SK-N-SH (cell line): ENCODE measurements around the gene PRELID3B. TPM values are rescaled to one million over a fixed set of nuclear protein-coding genes. Genes with fewer than 3 reads are reported as not detected.

ENCODE experiments used
- CTCF ChIA-PET: fragments of 300-600, 350-600 bp; formaldehyde crosslinking; extraction: SDS; loops from one replicate; lab custom pipeline; 2021; lab: Yijun Ruan, JAX
- POLR2A ChIA-PET: fragments of 350-600 bp; sonication (Branson Sonifier 250); formaldehyde crosslinking; extraction: SDS; loops from one replicate; lab custom pipeline; 2020; ENCODE audit warnings: antibody characterized with exemption, inconsistent platforms; lab: Yijun Ruan, JAX
- DNase-seq: peaks from one replicate; pipeline ENCODE4 v3.0.0; 2012
- H2AFZ ChIP-seq: fragments of 200-600 bp; sonication (generic); 2 replicates; pipeline ENCODE4 v1.8.1; 2016; ENCODE audit warnings: antibody characterized with exemption, mild to moderate bottlenecking, low read depth
- H3F3A ChIP-seq: fragments of 200-600 bp; sonication (generic); replicated peaks from 2 replicates; pipeline ENCODE3; 2016; ENCODE audit warnings: antibody characterized with exemption, mild to moderate bottlenecking; ENCODE audit not compliant: insufficient read depth
- H3K27ac ChIP-seq, 2 experiments: fragments of 200-500 bp in 1 of 2; fragments of 200-600 bp in 1 of 2; sonication (Bioruptor generic) in 1 of 2; sonication (generic), shearing (Covaris generic) in 1 of 2; 2 replicates each; pipeline versions ENCODE4 v1.5.1 to v1.6.1; 2014 to 2016; ENCODE audit warnings: low read depth in 2 of 2, inconsistent platforms in 1 of 2, low read length in 1 of 2, mild to moderate bottlenecking in 1 of 2, mixed read lengths in 1 of 2
- H3K27me3 ChIP-seq: fragments of 200-600 bp; sonication (generic), shearing (Covaris generic); 2 replicates; pipeline ENCODE4 v1.6.1; 2016; ENCODE audit warnings: mixed run types; ENCODE audit not compliant: insufficient read depth
- H3K36me3 ChIP-seq, 2 experiments: fragments of 200-500 bp in 1 of 2; fragments of 200-600 bp in 1 of 2; sonication (Bioruptor generic) in 1 of 2; sonication (generic) in 1 of 2; replicated peaks in 1 of 2; 2 replicates each; pipeline versions ENCODE3 to v1.5.1; 2014 to 2016; ENCODE audit warnings: low read length in 1 of 2, mild to moderate bottlenecking in 1 of 2; ENCODE audit not compliant: insufficient read depth in 2 of 2, control insufficient read depth in 1 of 2
- H3K4me1 ChIP-seq, 2 experiments: fragments of 200-500 bp in 1 of 2; fragments of 200-600 bp in 1 of 2; sonication (Bioruptor generic) in 1 of 2; sonication (generic), shearing (Covaris generic) in 1 of 2; 2 replicates each; pipeline versions ENCODE4 v1.5.1 to v1.6.1; 2014 to 2016; ENCODE audit warnings: low read depth in 1 of 2, low read length in 1 of 2, mixed run types in 1 of 2; ENCODE audit not compliant: insufficient read depth in 2 of 2, control insufficient read depth in 1 of 2
- H3K4me2 ChIP-seq: fragments of 200-600 bp; sonication (generic), shearing (Covaris generic); 2 replicates; pipeline ENCODE4 v1.6.1; 2017; ENCODE audit warnings: mixed run types
- H3K4me3 ChIP-seq, 2 experiments: fragments of 200-500 bp in 1 of 2; fragments of 200-600 bp in 1 of 2; sonication (Bioruptor generic) in 1 of 2; sonication (generic), shearing (Covaris generic) in 1 of 2; 2 replicates each; pipeline versions ENCODE4 v1.5.1 to v1.8.1; 2014 to 2016; ENCODE audit warnings: low read depth in 2 of 2, inconsistent platforms in 1 of 2, low read length in 1 of 2, mild to moderate bottlenecking in 1 of 2, mixed read lengths in 1 of 2, moderate library complexity in 1 of 2
- H3K79me2 ChIP-seq: fragments of 200-600 bp; sonication (generic); 2 replicates; pipeline ENCODE4 v1.8.1; 2017; ENCODE audit warnings: mild to moderate bottlenecking; ENCODE audit not compliant: insufficient read depth
- H3K9ac ChIP-seq: fragments of 200-600 bp; sonication (generic); 2 replicates; pipeline ENCODE4 v1.6.1; 2017; ENCODE audit warnings: mixed run types
- H3K9me2 ChIP-seq: fragments of 200-600 bp; sonication (generic); 2 replicates; pipeline ENCODE4 v1.6.1; 2017; ENCODE audit warnings: mixed run types
- H3K9me3 ChIP-seq: fragments of 200-600 bp; sonication (generic); 2 replicates; pipeline ENCODE4 v1.6.1; 2017; ENCODE audit warnings: mixed run types, mild to moderate bottlenecking, moderate library complexity
- H4K20me1 ChIP-seq: fragments of 200-600 bp; sonication (generic); 2 replicates; pipeline ENCODE4 v1.6.1; 2017; ENCODE audit warnings: mild to moderate bottlenecking, mixed run types; ENCODE audit not compliant: insufficient read depth
- FOXM1 ChIP-seq: IDR thresholded peaks from 2 replicates; pipeline ENCODE4 v1.4.0; 2012; ENCODE audit warnings: low read depth, mild to moderate bottlenecking
- GABPA ChIP-seq: IDR thresholded peaks from 2 replicates; pipeline ENCODE4 v1.4.0; 2012; ENCODE audit warnings: low read depth, mild to moderate bottlenecking
- JUND ChIP-seq: IDR thresholded peaks from 2 replicates; pipeline ENCODE4 v1.4.0; 2012
- NFIC ChIP-seq: IDR thresholded peaks from 2 replicates; pipeline ENCODE4 v1.4.0; 2012; ENCODE audit warnings: borderline replicate concordance
- POLR2AphosphoS5 ChIP-seq: IDR thresholded peaks from 2 replicates; pipeline ENCODE4 v1.6.1; 2012; ENCODE audit warnings: low read depth, low read length
- RAD21 ChIP-seq: IDR thresholded peaks from 2 replicates; pipeline ENCODE4 v1.6.1; 2012; ENCODE audit warnings: mild to moderate bottlenecking, low read length
- RFX5 ChIP-seq: IDR thresholded peaks from 2 replicates; pipeline ENCODE4 v1.6.1; 2012; ENCODE audit warnings: mild to moderate bottlenecking, improper control_type of control experiment, low read length
- RXRA ChIP-seq: IDR thresholded peaks from 2 replicates; pipeline ENCODE4 v1.4.0; 2012; ENCODE audit warnings: low read depth, mild to moderate bottlenecking, borderline replicate concordance
- SIN3A ChIP-seq: IDR thresholded peaks from 2 replicates; pipeline ENCODE4 v1.6.1; 2012; ENCODE audit warnings: low read depth, mild to moderate bottlenecking, low read length, moderate library complexity, borderline replicate concordance
- TAF1 ChIP-seq: IDR thresholded peaks from 2 replicates; pipeline ENCODE4 v1.6.1; 2012; ENCODE audit warnings: low read depth, mild to moderate bottlenecking, low read length, moderate library complexity, borderline replicate concordance
- TCF12 ChIP-seq: IDR thresholded peaks from 2 replicates; pipeline ENCODE4 v1.4.0; 2012
- WGBS: methylation state at CpG from one replicate; pipeline ENCODE4 v1.1.6; 2017; ENCODE audit warnings: low lambda C conversion rate; 5-methylcytosine and 5-hydroxymethylcytosine counted together
- polyA plus RNA-seq, 3 experiments: library from polyadenylated mRNA; depleted of rRNA; stranded (reverse); fragments of >200 nt; gene quantifications; 2 replicates each; pipeline ENCODE4 v1.2.3, GENCODE V29; 2012
- TF ChIP-seq, protein P1 (sequence below): IDR thresholded peaks from 2 replicates; pipeline ENCODE4 v1.4.0; 2012; ENCODE audit warnings: low read depth, borderline replicate concordance
- TF ChIP-seq, protein P2 (sequence below): fragments of 150-350 bp; IDR thresholded peaks from 2 replicates; pipeline ENCODE4 v1.6.1; 2017; ENCODE audit warnings: antibody characterized with exemption, low read length, low read depth, borderline replicate concordance
- TF ChIP-seq, protein P3 (sequence below): IDR thresholded peaks from 2 replicates; pipeline ENCODE4 v1.4.0; 2012; ENCODE audit warnings: low read depth
- TF ChIP-seq, protein P4 (sequence below): fragments of 200-600 bp; sonication (generic); IDR thresholded peaks from 2 replicates; pipeline ENCODE4 v1.6.1; 2017; ENCODE audit warnings: antibody characterized with exemption, mild to moderate bottlenecking, moderate library complexity

The PRELID3B gene
- polyA plus RNA-seq, 1 of the 3 experiments (the other 2 are of a cell fraction): 20.9 TPM

DNA sequence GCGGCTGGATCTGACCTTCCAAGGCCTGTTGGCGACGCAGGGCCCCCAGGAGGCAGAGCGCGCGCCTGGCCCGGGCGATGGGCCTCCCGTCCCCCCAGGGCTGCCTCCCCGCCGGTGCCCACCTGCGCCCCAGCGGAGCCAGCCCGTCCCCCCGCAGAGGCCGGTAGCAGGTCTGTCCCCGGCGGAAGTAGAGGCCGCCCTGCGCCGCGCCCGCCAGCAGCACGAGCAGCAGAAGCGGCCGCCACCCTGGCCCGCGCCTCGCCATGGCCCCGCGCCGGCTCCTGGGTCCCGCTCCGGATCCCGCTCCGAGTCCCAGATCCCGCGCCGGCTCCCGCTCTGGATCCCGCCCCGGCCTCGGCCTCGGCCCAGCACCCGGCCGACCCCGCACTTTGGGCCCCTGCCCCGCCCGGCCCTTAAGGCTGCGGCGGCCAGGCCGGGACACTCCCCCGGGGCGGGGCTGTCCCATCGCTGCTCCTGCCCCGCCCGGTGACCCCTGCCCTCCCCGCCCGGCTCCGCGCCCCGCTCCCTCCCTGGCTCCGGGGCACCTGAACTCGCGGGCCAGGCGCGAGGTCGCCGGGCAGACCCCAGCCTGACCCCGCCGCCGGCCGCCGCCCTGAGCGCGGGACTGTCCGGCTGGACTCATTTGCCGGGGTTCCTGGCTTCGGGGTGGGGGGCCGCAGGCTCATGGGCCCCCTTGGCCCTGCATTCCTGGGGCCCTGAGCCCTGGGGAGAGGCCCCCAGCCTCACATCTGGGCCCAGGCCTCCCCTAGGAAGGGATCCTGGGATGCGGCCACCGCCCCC, 35.5 kb downstream of the PRELID3B start, which contains the start of gene CTSZ:
Gene CTSZ (minus strand): TSS at position 391 of the 801 bp plus-strand sequence. CDS start 126 bp downstream, at position 265.
- H3K27ac ChIP-seq: no peak within 1 kb of the TSS

DNA sequence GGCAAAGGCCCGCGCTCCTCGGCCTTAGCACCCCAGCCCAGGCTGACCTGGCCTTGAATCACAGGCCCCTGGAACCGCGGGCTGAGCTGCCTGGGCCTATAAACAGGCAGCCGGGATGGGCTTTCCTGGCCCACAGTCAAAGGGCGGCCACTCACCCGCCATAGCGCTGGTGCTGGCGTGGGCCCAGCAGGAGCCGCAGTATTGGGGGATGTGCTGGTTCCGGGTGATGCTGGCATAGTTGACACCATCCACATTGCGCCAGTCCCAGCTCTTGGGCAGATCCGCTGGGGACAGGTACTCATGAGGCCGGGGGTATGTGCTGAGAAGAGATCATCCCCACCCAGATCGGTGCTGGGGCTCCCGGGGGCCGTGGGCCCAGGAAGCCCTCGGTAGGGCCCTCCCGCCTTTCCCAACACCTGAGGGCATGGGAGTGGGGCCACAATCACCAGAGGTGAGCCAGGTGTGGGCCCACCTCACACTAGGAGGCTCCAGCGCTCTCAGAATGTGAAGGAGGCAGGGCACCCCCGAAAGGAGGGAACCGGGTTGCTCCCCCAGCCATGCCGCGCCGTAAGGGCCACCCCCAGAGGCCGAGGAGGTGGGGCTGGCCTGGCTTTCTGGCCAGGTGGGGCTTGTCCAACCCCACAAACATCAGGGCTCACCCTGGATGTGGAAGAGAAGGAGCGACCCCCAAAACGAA, 36.3 kb downstream of the PRELID3B start:
- no peak overlapping the region for H2AFZ ChIP-seq
- no peaks in the 10 kb centered on the region for H3K9me3 ChIP-seq
- POLR2A ChIA-PET: no interaction called here
- TF ChIP-seq NFIC: no peak
- no peak for TF ChIP-seq TCF12
- TF ChIP-seq TAF1: no peak
- TF ChIP-seq, protein P1, sequence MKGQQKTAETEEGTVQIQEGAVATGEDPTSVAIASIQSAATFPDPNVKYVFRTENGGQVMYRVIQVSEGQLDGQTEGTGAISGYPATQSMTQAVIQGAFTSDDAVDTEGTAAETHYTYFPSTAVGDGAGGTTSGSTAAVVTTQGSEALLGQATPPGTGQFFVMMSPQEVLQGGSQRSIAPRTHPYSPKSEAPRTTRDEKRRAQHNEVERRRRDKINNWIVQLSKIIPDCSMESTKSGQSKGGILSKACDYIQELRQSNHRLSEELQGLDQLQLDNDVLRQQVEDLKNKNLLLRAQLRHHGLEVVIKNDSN: no peak
- TF ChIP-seq FOXM1: no peak
- TF ChIP-seq, all 33 proteins: peak for 0
- no peak overlapping the region for H3K4me3 ChIP-seq
- no peak overlapping the region for H3K9ac ChIP-seq
- no peaks in the 10 kb centered on the region for H3K36me3 ChIP-seq
- H3K79me2 ChIP-seq: no peaks in the 10 kb centered on the region
- WGBS: 82% methylated on average over 9 of the region's 29 CpGs
- no peaks in the 10 kb centered on the region for H4K20me1 ChIP-seq
- no peaks in the 10 kb centered on the region for H3K27me3 ChIP-seq
- H3K9me2 ChIP-seq: no peaks in the 10 kb centered on the region
- no peaks in the 10 kb centered on the region for H3F3A ChIP-seq
- H3K27ac ChIP-seq: no peak overlapping the region
- no peak overlapping the region for H3K4me2 ChIP-seq
- CTCF ChIA-PET: interaction anchor here (1.4 kb wide), 1 partner anchor 12 kb away, joined by 4 read pairs; no protein-coding TSS in a partner anchor
- H3K4me1 ChIP-seq: peaks cover 7 to 11% of the 10 kb centered on the region in 2 experiments; a peak in 2 of 4 replicates
- no peak for DNase-seq

More for the DNA sequence above, 35.5 kb downstream of the PRELID3B start, which contains the start of gene CTSZ:
- ChIA-PET CTCF (no interaction called here), POLR2A (no interaction called here)
- Histone ChIP-seq H3K9ac (no peak within 1 kb of the TSS), H3K4me2 (no peak within 1 kb of the TSS), H3K27me3 (no peaks in the 10 kb centered on the region), H3K79me2 (no peaks in the 10 kb centered on the region), H3K9me3 (no peaks in the 10 kb centered on the region), H3K4me3 (no peak within 1 kb of the TSS), H3K9me2 (no peaks in the 10 kb centered on the region), H3F3A (no peaks in the 10 kb centered on the region), H2AFZ (no peak within 1 kb of the TSS), H3K4me1 (peaks cover 9 to 10% of the 10 kb centered on the region in 2 experiments; a peak in 2 of 4 replicates), H3K36me3 (no peaks in the 10 kb centered on the region), H4K20me1 (no peaks in the 10 kb centered on the region)
- TF ChIP-seq TCF12: no peak
- no peak for DNase-seq
- 91% methylated on average over 24 of the region's 82 CpGs for WGBS

DNA sequence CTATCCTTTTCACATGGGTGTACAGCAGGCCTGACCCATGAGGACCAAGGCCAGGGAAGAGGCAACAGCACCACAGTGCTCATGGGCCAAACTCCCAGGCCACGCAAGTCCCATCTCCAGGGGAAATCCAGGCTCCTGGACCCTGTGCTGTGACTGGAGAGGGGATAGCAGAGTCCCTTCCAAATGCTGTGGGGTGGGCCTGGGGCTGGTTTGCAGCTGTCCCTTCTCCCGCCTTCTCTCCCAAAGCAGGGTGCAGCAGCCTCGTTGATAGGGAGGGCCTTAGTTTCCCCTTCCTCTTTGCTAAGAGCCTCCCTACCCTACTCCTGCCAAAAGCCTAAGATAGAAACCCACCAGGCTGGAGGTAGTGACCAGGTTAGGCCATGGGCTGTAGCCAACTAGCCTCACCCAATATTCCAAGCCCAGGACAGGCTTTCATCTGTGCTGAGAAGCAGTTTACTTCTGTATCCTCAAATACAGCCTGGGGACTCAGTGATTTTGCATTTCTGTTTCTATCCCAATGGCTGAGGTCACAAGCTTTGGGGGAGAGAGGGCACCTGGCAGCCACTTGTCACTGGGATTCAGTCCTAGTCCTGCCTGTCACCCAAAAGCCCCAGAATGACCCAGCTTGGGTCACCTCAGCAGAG, 36.9 kb downstream of the PRELID3B start:
- Histone ChIP-seq H3K4me2 (no peak overlapping the region), H3F3A (no peaks in the 10 kb centered on the region), H3K9me3 (no peaks in the 10 kb centered on the region), H3K4me1 (peaks cover 1 to 6% of the 10 kb centered on the region in 2 experiments; a peak in 1 of 4 replicates), H3K79me2 (no peaks in the 10 kb centered on the region), H4K20me1 (no peaks in the 10 kb centered on the region), H3K4me3 (no peak overlapping the region), H3K9me2 (no peaks in the 10 kb centered on the region), H3K27ac (no peak overlapping the region), H3K9ac (no peak overlapping the region), H2AFZ (no peak overlapping the region), H3K27me3 (no peaks in the 10 kb centered on the region), H3K36me3 (no peaks in the 10 kb centered on the region)
- WGBS: 94% methylated on average over 2 of the region's 3 CpGs
- no peak for TF ChIP-seq RFX5
- no peak for TF ChIP-seq RXRA
- TF ChIP-seq RAD21: no peak
- TF ChIP-seq GABPA: no peak
- no peak for TF ChIP-seq SIN3A
- TF ChIP-seq, protein P2, sequence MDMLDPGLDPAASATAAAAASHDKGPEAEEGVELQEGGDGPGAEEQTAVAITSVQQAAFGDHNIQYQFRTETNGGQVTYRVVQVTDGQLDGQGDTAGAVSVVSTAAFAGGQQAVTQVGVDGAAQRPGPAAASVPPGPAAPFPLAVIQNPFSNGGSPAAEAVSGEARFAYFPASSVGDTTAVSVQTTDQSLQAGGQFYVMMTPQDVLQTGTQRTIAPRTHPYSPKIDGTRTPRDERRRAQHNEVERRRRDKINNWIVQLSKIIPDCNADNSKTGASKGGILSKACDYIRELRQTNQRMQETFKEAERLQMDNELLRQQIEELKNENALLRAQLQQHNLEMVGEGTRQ: no peak
- TF ChIP-seq, protein P3, sequence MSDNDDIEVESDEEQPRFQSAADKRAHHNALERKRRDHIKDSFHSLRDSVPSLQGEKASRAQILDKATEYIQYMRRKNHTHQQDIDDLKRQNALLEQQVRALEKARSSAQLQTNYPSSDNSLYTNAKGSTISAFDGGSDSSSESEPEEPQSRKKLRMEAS: no peak
- TF ChIP-seq POLR2AphosphoS5: no peak
- TF ChIP-seq, protein P4, sequence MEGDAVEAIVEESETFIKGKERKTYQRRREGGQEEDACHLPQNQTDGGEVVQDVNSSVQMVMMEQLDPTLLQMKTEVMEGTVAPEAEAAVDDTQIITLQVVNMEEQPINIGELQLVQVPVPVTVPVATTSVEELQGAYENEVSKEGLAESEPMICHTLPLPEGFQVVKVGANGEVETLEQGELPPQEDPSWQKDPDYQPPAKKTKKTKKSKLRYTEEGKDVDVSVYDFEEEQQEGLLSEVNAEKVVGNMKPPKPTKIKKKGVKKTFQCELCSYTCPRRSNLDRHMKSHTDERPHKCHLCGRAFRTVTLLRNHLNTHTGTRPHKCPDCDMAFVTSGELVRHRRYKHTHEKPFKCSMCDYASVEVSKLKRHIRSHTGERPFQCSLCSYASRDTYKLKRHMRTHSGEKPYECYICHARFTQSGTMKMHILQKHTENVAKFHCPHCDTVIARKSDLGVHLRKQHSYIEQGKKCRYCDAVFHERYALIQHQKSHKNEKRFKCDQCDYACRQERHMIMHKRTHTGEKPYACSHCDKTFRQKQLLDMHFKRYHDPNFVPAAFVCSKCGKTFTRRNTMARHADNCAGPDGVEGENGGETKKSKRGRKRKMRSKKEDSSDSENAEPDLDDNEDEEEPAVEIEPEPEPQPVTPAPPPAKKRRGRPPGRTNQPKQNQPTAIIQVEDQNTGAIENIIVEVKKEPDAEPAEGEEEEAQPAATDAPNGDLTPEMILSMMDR: no peak
- TF ChIP-seq JUND: no peak
- no peak for DNase-seq
- CTCF ChIA-PET: interaction anchor here (1.4 kb wide), 1 partner anchor 12 kb away, joined by 4 read pairs; no protein-coding TSS in a partner anchor
- POLR2A ChIA-PET: no interaction called here
